ENCODE data around the gene DTNA.
"Not testable (repeated sequence)": the region's sequence is repeated elsewhere in the genome, so short reads cannot be mapped to it uniquely, and the experiment has no call there.

DTNA gene

DNA sequence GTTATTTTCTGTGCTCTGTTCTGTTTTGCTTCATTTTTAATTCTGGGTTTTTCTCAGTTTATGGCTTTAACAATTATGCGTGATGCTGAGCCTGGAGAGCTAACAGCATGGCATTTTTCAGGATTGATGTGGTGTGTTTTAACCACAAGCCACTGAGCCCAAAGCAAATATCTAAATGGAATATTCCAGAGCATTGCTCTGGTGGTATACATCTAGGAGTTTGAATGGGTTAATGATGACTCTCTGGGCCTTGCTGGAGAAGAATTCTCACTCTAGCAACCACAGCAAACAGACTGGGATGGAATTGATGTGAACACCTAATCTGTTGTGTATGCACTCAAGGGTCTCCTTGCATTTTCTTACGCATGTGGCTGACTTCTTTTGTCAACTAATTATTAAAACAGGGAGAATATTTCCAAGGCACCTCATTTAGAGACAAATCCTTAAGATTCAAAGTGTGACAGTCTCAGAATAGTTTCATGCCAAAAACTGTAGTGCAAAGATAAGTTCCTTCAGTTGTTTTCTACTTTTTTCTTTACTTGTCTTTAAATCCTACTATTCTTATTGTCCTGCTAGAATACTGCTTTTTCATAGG is 164.0 kb downstream of the DTNA start:
- intact Hi-C loops (cut with DNase I) = loop anchor here (10.0 kb wide), 1 partner anchor 261 kb away; no protein-coding TSS in a partner anchor
- no peak for DNase-seq

DNA sequence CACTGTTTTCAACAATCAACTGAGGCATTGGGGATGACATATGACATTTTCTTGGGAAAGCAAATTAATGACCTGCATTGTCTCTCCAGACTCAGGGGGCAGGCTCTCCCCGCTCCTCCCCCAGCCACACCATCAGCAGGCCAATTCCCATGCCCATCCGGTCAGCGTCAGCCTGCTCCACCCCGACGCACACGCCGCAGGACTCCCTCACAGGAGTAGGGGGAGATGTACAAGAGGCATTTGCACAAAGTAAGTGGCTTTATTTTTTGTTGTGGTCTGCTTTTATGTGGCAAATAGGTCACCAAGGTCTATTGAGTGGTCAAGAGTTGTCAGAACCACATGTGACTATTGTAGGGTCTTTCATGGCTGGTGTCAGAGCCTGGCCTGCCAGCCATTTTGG is 165.1 kb downstream of the DTNA start:
- peak in 18 of 42 donors; percentile 16 to 64 (median 30) for DNase-seq
- intact Hi-C loops (cut with DNase I) = loop anchor here (10.0 kb wide), 1 partner anchor 260 kb away; no protein-coding TSS in a partner anchor

DNA sequence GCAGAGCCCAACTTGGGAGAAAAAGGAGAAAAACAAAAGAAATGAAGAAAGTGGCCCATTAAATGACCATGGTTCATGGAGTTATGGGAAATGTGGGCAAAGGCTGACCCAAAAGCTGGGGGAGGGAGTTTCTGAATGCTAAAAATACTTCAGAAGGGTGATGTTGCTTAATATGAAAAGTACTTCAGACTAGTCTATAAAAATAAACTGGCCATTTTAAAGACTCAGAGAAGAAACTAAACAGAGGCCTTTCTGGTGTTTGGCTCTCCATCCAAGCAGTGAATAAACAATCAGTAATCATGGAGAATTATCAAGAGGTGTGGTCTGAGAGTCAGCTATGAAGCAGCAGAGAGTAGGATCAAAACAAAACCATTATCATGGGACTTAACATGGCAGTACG is 170.3 kb downstream of the DTNA start:
- intact Hi-C loops (cut with DNase I) = loop anchor here (10.0 kb wide), 1 partner anchor 94 kb away; no protein-coding TSS in a partner anchor
- DNase-seq = no peak

DNA sequence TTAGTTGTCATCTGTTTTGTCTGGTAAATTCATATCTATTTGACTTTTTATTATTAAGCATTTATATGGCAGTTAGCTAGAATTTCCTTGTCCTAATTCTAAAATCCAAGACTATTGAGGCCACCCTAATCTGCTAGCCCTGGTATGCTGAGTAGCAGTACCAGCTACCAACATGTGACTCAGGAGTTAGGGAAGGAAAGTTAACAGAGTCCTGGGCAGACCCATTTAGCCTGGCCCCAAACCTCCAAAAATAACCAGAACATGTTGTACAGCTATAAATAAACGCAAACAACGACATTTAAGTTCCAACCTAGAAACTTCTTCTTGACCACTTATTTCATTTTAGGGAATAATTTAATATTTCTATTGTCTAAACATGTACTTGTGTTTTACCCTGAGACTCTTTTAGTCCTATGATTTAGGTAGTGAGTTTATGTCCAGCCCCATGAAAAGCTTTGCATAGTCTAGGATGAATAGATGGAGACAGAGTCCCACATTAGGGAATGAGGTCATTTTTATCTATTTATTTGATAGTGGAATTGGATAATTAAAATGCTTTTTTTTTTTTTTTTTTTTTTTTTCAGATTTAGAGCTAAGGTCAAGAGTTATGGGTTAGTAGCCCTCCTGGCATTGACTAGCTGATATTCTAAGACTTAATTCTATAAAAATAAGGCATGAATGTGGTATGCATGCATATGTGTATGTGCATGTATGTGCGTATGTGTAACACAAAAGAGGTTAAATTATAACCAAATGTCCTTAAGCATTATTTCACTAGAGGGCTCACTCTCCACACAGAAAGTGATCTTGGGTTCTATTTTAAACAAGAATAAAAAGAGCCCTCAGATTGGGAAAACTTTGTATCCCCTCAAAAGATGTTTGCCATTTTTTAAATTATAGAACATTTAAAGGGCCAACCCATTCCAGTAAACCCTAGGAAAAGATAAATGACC is 171.1 kb downstream of the DTNA start:
- DNase-seq = no peak
- intact Hi-C loops (cut with DNase I) = loop anchor here (10.0 kb wide), 1 partner anchor 94 kb away; no protein-coding TSS in a partner anchor

DNA sequence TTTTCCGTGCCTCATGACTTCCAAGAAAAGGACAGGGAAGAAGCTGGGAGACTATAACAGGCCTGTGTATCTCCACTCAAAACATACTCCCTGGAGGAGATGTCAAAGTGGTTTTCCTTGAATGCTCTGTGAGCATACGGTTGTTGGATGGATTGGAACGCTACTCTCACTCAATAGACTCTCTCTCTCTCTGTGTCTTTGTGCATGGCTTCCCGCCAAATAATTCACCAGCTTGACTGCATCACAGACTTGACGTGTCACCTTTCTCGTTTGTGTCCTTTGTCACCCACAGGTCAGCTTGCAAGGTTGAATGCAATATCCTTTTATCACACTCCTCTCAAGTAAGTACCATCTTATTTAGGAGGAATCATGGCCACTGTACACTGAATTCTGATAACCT is 174.3 kb downstream of the DTNA start:
- DNase-seq = no peak
- intact Hi-C loops (cut with DNase I) = loop anchor here (10.0 kb wide), 1 partner anchor 90 kb away; no protein-coding TSS in a partner anchor

DNA sequence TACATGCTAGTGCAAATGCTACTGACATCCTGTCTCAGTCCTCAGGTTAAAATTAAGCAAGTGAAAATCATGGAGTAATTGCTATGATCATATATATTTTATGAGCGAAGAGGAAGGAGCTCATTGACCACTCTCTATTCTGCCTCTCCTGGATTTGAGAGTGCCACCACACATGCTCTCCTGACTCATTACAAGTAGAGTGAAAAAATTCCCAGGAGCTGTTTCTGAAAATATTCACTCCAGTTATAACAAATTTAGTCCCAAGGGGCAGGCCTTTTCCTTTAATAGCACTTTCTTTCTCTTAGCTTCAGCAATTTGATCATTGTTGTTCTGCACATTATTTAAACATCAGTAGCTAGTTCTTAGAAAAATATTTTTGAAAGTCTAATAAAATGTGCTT is 176.1 kb downstream of the DTNA start:
- intact Hi-C loops (cut with DNase I) = loop anchor here (10.0 kb wide), 1 partner anchor 89 kb away; no protein-coding TSS in a partner anchor
- no peak for DNase-seq

DNA sequence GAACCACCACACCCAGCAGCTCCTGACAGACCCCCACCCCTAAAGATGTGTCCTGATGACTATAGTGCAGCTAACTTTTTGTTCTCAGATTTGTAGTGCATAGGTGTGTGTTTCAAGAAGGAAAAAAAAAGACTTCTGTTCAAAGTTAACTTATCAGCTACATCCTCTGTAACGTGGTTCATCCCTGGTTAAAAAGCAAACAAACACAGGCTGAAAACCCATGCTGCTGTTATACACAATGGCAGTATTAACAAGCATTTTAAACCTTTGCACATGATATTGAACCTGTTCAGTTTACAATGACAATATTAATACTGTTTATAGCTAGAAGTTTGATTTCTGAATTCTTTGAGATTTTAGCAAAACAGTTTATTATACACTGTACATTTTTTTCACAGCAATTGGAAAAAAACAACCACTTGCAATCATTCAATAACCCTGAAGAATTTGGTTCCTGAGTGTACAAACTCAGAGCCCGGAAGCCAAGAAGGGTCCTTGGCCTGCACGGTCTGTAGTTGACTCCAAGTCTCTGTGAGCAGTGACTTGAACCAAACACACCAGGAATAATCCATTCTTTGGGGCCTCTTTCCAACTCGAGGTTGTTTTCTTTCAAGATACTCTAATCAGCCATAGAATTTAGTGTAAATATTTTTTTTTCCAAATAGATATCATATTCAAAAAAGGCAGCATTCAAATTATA is 177.9 kb downstream of the DTNA start:
- no peak for DNase-seq
- intact Hi-C loops (cut with DNase I) = loop anchor here (10.0 kb wide), 1 partner anchor 87 kb away; no protein-coding TSS in a partner anchor

DNA sequence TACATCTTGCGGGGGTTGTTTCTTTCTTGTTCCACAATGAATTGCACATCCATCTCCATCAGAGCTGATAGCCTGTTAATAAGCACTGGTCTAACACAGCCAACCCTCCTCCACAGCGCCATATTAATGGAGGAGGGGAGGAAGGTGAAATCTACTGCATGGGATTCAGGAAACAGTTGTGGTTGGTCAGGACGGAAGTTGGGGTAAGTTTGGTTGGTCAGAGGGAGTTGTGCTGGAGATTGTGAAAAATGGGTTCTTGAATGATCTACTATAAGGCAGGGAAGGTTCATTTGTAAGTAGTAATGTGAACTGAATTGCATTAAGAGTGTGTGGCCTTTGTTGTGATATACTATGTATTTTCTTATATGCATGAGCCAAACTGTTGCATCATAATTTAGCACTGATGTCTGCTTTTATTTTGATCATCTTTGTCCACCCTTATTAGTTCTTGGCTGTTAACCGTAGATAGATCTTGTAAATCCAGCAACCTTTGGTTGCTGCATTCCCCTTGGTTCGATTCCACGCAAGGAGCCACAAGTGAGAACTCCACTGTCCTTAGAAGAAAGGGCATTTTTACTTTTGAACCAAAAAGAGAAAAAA is 180.5 kb downstream of the DTNA start:
- intact Hi-C loops (cut with DNase I) = no loop called here
- no peak for DNase-seq

DNA sequence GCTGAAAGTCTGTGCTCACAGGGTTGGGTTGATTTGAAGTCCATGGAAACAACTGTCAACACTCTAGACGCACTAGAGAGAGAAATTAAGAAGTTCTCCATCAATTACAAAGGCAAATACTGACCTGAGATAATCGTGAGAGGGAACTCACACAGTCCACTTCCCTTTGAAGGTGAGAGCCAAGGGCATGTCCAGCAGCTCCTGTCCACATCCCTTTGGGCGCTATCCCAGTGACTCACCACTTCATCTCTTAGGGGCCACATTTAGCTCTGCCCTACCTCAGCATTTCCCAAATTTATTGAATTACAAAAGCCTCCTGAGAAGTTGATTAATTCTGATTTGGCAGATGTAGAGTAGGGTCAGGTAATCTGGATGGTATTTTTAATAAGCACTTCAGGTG is 182.3 kb downstream of the DTNA start:
- intact Hi-C loops (cut with DNase I) = no loop called here
- DNase-seq = no peak

DNA sequence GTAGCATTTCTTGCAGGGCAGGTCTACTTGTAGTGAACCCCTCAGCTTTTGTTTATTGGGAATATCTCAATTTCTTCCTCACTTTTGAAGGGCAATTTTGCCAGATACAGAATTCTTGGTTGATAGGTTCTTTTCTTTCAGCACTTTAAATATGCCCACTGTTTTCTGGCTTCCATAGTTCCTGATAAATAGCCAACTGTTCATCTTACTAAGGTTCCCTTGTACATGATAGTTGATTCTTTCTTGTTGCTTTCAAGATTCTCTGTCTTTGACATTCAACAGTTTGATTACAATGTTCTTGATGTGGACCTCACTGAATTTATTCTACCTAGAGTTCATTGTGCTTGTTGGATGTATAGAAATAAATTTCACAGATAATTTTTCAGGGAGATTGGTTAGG is 183.1 kb downstream of the DTNA start:
- intact Hi-C loops (cut with DNase I) = no loop called here

DNA sequence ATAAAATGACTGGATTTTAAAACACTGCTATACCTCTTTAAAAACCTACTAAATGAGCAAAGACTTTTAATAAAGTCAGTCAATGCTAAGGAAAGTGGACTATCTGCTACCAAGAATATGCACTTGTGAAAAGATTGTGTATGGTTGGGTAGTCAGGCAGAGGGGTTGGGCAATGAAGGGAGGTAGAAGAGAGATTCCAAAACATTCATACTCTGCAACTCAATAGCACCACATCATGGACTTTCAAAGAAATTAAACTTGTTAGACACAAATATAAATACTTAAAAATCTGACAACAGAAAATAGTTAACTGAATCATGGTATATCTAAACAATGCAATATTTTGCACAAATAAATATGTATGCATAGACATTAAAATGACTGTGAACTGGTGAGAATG is 191.2 kb downstream of the DTNA start:
- intact Hi-C loops (cut with DNase I) = no loop called here
- no peak for DNase-seq

More for the DNA sequence above, 183.1 kb downstream of the DTNA start:
- DNase-seq = no peak

DNA sequence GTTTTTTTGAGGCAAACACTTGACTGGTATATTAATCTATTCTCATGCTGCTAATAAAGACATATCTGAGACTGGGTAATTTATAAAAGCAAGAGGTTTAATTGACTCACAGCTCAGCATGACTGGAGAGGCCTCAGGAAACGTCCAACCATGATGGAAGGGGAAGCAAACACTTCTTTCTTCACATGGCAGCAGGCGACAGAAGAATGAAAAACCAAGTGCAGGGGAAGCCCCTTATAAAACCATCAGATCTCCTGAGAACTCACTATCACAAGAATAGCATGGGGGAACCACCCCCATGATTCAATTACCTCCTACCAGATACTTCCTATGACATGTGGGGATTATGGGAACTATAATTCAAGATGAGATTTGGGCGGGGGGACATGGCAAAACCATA is 194.9 kb downstream of the DTNA start:
- intact Hi-C loops (cut with DNase I) = no loop called here
- DNase-seq = no peak

DNA sequence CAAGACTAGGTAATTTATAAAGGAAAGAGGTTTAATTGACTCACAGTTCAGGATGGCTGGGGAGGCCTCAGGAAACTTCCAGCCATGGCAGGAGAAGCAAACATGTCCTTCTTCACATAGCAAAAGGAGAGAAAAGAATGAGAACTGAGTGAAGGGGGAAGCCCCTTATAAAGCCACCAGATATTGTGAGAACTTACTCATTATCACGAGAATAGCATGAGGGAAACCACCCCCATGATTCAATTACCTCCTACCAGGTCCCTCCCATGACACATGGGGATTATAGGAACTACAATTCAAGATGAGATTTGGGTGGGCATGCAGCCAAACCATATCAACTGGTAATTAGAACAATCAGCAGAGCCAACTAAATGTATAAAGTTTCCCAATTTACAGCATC is 196.9 kb downstream of the DTNA start:
- intact Hi-C loops (cut with DNase I) = not testable (repeated sequence)

DNA sequence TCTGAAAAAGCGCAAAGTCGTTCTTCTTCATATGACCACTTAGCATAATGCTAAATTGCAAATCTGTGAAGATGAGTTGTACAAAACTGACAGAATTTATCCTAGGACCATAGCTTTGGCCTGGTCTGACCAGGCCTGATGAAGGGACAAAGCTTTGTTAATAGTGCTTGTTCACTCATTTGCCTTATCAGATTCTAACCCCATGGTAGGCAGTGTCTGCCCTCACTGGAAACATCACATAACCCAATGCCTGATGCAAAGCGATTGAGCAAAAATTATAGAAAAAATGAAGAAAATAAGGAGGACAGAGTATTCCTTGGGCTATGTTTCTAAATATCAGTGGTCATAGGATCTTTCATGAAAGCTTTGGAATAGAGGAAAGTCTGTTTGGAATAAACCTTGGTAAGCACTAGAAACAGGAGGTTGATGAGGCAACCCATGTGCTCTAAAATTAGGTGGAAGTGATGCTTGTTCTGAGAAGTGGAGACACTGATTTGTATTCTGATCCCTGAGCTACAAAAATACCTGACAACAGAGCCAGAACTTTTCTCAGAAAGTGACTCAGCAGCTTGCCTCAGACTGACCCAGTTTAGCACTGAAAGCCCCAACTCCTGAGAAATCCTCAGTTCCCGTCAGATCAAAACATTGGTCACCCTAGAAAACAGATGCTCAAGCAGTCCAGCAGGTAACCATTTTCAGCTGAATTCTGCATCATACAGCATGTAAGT is 199.7 kb downstream of the DTNA start:
- intact Hi-C loops (cut with DNase I) = no loop called here

More for the DNA sequence above, 196.9 kb downstream of the DTNA start:
- not testable (repeated sequence) for DNase-seq

DNA sequence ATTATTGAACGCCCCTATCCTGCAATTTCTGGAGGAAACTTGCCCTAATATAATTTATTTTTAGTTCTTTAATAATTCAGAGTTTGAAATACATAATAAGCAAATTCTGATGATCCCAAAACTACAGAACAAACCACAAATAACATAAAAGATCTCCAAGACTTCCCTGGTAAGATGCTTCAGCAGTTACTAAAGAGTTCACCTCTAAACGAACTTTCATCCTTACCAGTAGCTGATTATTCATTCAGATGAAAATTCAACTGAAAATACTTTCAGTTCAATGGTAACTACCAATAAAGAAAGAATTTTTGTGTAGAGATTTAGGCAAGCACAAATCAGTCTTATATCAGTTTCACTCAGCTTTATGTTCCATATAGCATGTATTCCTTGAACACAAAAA is 201.0 kb downstream of the DTNA start:
- no peak for DNase-seq
- intact Hi-C loops (cut with DNase I) = no loop called here

More for the DNA sequence above, 199.7 kb downstream of the DTNA start:
- DNase-seq = peak in 23 of 42 donors; percentile 17 to 80 (median 41)

DNA sequence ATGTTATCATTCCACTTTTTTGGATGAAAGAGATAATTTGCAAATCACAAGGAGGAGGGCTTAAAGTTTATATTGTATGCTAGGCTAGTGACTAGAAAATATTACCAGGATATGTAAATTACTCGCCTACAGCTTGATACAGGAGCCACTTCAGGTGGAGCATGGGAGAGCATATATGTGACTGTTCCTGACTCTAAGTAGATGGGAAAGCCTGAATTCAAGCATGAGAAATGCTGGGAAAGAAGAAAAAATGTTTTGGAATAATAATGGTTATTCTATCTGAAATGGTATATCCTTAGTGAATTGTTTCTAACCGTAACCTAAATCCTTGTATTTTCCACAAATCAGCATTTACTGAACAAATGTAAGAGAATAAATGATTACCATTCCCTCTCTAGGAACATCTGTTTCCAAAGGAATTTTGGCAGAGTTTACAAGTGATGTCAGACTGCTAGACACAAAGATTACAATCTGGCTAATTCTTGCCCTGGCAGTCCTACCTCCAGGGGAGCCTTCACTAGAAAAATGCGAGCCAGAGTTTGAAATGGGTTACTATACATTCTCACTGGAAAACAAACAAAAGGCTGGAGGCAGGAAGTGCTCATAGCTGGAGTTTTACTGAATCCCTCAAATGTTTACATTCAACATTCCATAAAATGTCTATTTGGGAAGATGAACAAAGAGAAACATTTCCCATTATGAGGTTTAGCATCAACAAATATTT is 201.7 kb downstream of the DTNA start:
- intact Hi-C loops (cut with DNase I) = no loop called here
- no peak for DNase-seq

DNA sequence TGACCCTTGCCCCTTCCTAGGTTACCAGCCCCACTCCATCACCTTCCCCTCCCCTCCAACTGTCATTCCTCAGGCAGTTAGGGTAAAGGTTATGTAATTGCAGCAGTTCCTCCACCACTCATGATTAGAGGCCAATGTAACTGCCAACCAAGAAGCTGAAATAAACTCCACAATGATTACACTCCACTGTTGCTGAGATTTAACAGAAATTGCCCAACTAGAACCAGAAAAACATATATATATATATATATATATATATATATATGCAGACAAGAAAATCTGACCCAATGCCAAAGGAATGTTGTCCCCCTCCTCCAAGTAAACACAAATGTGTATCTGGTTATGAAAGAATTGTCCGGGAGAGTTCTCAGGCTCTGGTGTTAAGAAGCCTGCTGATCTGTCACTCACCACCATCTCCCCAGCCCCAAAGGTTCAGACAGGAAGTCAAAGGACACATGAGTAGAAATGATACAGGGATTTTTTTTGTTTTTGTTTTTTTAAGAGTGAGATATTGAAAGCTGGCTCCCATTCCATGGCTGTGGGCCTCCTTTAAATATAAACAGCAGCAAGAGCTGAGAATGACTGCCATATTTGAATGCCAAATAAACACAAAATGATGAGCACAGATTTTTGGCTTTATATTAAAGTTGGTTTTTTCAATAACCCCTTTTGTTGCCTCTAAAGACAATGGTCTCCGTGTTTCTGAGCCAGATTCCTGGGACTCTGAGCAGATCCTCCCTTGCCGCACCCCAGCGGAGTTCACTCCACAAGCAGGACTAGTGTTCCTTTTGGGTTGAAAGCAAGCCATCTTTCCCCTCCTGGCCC is 204.0 kb downstream of the DTNA start:
- intact Hi-C loops (cut with DNase I) = no loop called here
- peak in 39 of 42 donors; percentile 12 to 83 (median 53) for DNase-seq
